ENCODE results near the gene SHROOM3.
A peak's percentile ranks its signal among the peaks of the same experiment; 100 is the strongest.

DNA sequence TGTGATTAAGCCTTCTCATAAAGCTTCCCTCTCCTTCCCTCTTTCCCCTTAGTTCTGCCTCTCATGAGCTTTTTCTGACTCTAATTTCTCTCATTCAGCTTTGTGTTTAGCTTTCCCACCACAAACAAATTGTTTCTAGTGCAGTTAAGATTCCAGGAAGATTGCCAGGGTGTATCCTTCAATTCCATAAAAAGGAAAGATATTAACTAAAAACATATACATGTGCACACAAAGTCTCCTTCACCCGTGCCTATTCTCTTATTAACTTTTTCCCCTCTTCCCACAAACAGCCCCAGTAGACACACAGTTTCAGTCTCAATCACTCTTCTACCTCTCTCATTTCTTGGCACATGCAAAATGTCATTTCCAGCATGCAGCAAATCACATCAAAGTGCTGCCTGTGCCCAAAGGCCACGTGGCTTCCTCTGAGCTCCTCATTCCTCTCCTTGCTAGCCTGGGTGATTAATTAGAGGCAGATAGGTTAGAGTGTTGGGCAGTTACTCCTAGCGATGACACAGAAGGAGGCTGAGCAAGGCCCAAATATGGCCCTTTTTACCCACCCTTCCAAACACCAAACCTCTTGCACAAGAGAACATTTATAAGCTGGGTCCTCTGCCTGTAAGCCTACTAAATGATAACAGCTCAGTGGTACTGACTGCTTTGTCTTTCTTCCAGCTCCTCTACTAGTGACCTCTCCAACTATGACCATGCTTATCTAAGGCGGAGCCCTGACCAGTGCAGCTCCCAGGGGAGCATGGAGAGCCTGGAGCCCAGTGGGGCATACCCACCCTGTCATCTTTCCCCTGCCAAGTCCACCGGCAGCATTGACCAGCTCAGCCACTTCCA is 303.3 kb downstream of the SHROOM3 start:
- TF ChIP-seq, protein P1, sequence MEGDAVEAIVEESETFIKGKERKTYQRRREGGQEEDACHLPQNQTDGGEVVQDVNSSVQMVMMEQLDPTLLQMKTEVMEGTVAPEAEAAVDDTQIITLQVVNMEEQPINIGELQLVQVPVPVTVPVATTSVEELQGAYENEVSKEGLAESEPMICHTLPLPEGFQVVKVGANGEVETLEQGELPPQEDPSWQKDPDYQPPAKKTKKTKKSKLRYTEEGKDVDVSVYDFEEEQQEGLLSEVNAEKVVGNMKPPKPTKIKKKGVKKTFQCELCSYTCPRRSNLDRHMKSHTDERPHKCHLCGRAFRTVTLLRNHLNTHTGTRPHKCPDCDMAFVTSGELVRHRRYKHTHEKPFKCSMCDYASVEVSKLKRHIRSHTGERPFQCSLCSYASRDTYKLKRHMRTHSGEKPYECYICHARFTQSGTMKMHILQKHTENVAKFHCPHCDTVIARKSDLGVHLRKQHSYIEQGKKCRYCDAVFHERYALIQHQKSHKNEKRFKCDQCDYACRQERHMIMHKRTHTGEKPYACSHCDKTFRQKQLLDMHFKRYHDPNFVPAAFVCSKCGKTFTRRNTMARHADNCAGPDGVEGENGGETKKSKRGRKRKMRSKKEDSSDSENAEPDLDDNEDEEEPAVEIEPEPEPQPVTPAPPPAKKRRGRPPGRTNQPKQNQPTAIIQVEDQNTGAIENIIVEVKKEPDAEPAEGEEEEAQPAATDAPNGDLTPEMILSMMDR (IDR thresholded peaks at IDR 0.05): no peak
- TF ChIP-seq POLR2A (IDR thresholded peaks at IDR 0.05): peak in 2 of 4 donors; percentile 15 to 51
